ENCODE measurements around the gene PABPC4L. TPM values are rescaled to one million over a fixed set of nuclear protein-coding genes. Genes with fewer than 3 reads are reported as not detected.

The PABPC4L gene
- polyA plus RNA-seq, 1 donor, result 3.1 TPM

GRCh38 chr4:134189949-134190348 is 11.6 kb downstream of the PABPC4L start:
- no peak overlapping the region for H3K4me3 ChIP-seq (ENCODE audit: low read length)
- no CpG with 5 or more reads among the region's 1 CpG for WGBS (ENCODE audit: insufficient coverage, low lambda C conversion rate)
- no peaks in the 10 kb centered on the region for H3K27me3 ChIP-seq (ENCODE audit: control insufficient read depth, insufficient read depth, low read length)
- H3K36me3 ChIP-seq (ENCODE audit: control insufficient read depth, insufficient read depth, low read length), result no peaks in the 10 kb centered on the region
- peak overlapping the region; percentile 35 for H3K27ac ChIP-seq (ENCODE audit: low read length)
- no peaks in the 10 kb centered on the region for H3K4me1 ChIP-seq (ENCODE audit: control insufficient read depth, insufficient read depth, low read length)
- DNase-seq, result no peak
- no peaks in the 10 kb centered on the region for H3K9me3 ChIP-seq (ENCODE audit: control insufficient read depth, low read depth, low read length)

DNA sequence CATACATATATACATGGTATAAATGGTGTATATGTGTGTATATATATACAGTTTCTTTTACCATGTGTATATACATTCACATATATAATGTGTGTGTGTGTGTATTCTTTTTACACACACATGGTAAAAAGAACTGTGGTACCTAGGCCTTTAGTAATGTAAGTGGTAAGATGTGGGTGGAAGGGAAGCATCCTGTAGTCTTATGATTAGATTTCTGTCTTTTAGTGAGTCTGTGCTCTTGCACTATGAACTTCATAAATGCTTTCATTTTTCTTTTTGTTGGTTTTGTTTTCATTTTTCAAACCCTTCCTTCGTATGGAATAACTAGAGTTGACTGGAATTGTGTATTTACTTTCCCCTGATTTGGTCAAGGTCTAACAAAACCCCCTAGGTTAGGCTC is 12.1 kb downstream of the PABPC4L start:
- H3K27ac ChIP-seq (ENCODE audit: low read length), result peak overlapping the region; percentile 35
- H3K27me3 ChIP-seq (ENCODE audit: control insufficient read depth, insufficient read depth, low read length), result no peaks in the 10 kb centered on the region
- DNase-seq, result no peak
- H3K4me3 ChIP-seq (ENCODE audit: low read length), result no peak overlapping the region
- no peaks in the 10 kb centered on the region for H3K9me3 ChIP-seq (ENCODE audit: control insufficient read depth, low read depth, low read length)
- H3K4me1 ChIP-seq (ENCODE audit: control insufficient read depth, insufficient read depth, low read length), result no peaks in the 10 kb centered on the region
- WGBS (ENCODE audit: insufficient coverage, low lambda C conversion rate), result no CpG with 5 or more reads among the region's 1 CpG
- no peaks in the 10 kb centered on the region for H3K36me3 ChIP-seq (ENCODE audit: control insufficient read depth, insufficient read depth, low read length)

DNA sequence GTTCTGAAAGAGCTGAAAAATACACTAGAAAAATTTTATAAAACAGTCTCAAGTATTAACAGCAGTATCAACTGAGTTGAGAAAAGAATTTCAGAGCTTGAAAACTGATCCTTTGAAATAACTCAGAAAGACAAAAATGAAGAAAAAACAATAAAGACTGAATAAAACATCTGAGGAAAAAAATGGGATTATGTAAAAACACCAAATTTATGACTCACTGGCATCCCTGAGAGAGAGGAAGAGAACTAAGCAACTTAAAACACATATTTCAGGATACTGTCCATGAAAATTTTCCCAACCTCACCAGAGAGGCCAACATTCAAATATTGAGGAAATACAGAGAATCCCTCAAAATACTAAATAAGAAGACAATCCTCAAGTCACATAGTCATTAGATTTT is 22.9 kb downstream of the PABPC4L start:
- no peaks in the 10 kb centered on the region for H3K4me1 ChIP-seq (ENCODE audit: control insufficient read depth, insufficient read depth, low read length)
- H3K36me3 ChIP-seq (ENCODE audit: control insufficient read depth, insufficient read depth, low read length), result no peaks in the 10 kb centered on the region
- H3K9me3 ChIP-seq (ENCODE audit: control insufficient read depth, low read depth, low read length), result no peaks in the 10 kb centered on the region
- no peak overlapping the region for H3K27ac ChIP-seq (ENCODE audit: low read length)
- no peak overlapping the region for H3K4me3 ChIP-seq (ENCODE audit: low read length)
- DNase-seq, result no peak
- H3K27me3 ChIP-seq (ENCODE audit: control insufficient read depth, insufficient read depth, low read length), result no peaks in the 10 kb centered on the region

DNA sequence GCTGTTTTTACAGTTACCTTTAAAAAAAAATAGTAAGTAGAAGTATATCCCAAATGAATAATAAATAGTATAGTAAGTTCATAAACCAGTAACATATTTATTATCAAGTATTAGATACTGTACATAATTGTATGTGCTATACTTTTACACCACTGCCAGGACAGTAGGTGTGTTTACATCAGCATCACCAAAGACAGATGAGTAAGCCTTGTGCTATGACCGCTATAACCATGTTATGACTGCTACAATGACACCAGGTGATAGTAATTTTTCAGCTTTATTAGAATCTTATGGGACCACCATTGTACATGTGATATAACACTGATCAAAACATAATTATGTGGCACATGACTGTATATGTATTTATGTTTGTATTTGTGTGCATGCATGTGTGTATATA is 27.3 kb downstream of the PABPC4L start:
- no peak for DNase-seq
- H3K9me3 ChIP-seq (ENCODE audit: control insufficient read depth, low read depth, low read length), result peaks cover 3% of the 10 kb centered on the region
- no peaks in the 10 kb centered on the region for H3K36me3 ChIP-seq (ENCODE audit: control insufficient read depth, insufficient read depth, low read length)
- no peaks in the 10 kb centered on the region for H3K4me1 ChIP-seq (ENCODE audit: control insufficient read depth, insufficient read depth, low read length)
- H3K4me3 ChIP-seq (ENCODE audit: low read length), result no peak overlapping the region
- H3K27me3 ChIP-seq (ENCODE audit: control insufficient read depth, insufficient read depth, low read length), result no peaks in the 10 kb centered on the region
- no peak overlapping the region for H3K27ac ChIP-seq (ENCODE audit: low read length)
- no CpG with 5 or more reads among the region's 1 CpG for WGBS (ENCODE audit: insufficient coverage, low lambda C conversion rate)

DNA sequence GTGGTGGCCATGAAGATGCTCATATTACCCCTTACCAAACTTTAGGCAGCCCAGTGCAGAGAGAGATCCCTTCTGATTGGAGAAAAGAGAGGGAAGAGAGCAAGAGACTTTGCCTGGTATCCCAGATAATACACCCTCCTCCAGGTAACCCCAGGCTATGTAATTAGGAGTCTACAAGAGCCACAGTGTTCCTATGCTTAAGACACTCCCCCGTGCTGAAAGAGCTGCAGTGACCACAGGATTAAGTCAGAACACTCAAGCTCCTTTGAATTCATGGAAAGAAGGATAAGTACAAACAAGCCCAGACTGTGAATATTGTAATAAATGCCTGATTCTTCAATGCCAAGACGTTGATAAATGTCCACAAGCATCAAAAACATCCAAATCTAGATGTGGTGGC is 41.4 kb downstream of the PABPC4L start:
- H3K27ac ChIP-seq (ENCODE audit: low read length), result no peak overlapping the region
- H3K27me3 ChIP-seq (ENCODE audit: control insufficient read depth, insufficient read depth, low read length), result no peaks in the 10 kb centered on the region
- no peak for DNase-seq
- H3K4me1 ChIP-seq (ENCODE audit: control insufficient read depth, insufficient read depth, low read length), result no peaks in the 10 kb centered on the region
- H3K4me3 ChIP-seq (ENCODE audit: low read length), result no peak overlapping the region
- H3K9me3 ChIP-seq (ENCODE audit: control insufficient read depth, low read depth, low read length), result no peaks in the 10 kb centered on the region
- WGBS (ENCODE audit: insufficient coverage, low lambda C conversion rate), result no CpG with 5 or more reads among the region's 2 CpGs
- no peaks in the 10 kb centered on the region for H3K36me3 ChIP-seq (ENCODE audit: control insufficient read depth, insufficient read depth, low read length)

GRCh38 chr4:134154097-134154496 is 47.5 kb downstream of the PABPC4L start:
- no CpG with 5 or more reads among the region's 4 CpGs for WGBS (ENCODE audit: insufficient coverage, low lambda C conversion rate)
- no peaks in the 10 kb centered on the region for H3K9me3 ChIP-seq (ENCODE audit: control insufficient read depth, low read depth, low read length)

DNA sequence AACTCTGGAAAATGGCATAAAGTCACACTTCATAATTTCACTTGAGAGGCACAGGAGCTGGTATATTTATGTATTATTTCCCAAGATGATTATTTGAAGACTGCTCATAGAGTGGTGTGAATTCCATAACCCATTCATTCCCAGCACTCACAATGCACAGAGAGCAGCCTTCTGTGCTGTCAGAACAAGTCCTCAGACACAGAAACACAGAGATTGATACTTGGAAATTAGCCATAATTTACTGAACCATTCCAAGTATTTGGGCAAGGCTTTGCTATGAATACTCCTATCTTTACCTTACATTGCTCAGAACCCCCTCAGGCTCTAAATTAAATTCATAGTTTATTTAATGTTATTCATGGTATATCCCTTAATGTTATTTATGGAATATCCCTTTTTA is 53.6 kb downstream of the PABPC4L start:
- Histone ChIP-seq H3K4me3 (ENCODE audit: low read length) (no peak overlapping the region), H3K27ac (ENCODE audit: low read length) (no peak overlapping the region), H3K27me3 (ENCODE audit: control insufficient read depth, insufficient read depth, low read length) (no peaks in the 10 kb centered on the region), H3K9me3 (ENCODE audit: control insufficient read depth, low read depth, low read length) (no peaks in the 10 kb centered on the region), H3K4me1 (ENCODE audit: control insufficient read depth, insufficient read depth, low read length) (no peaks in the 10 kb centered on the region), H3K36me3 (ENCODE audit: control insufficient read depth, insufficient read depth, low read length) (no peaks in the 10 kb centered on the region)
- DNase-seq, result no peak

More at GRCh38 chr4:134154097-134154496, 47.5 kb downstream of the PABPC4L start:
- no peak overlapping the region for H3K4me3 ChIP-seq (ENCODE audit: low read length)
- no peak for DNase-seq
- no peaks in the 10 kb centered on the region for H3K27me3 ChIP-seq (ENCODE audit: control insufficient read depth, insufficient read depth, low read length)
- H3K4me1 ChIP-seq (ENCODE audit: control insufficient read depth, insufficient read depth, low read length), result no peaks in the 10 kb centered on the region
- H3K36me3 ChIP-seq (ENCODE audit: control insufficient read depth, insufficient read depth, low read length), result no peaks in the 10 kb centered on the region
- H3K27ac ChIP-seq (ENCODE audit: low read length), result no peak overlapping the region
